Keratinocyte (primary cell): ENCODE data around the gene TMTC4. TPM values are rescaled to one million over a fixed set of nuclear protein-coding genes. Genes with fewer than 3 reads are reported as not detected.

Experiments used
- DNase-seq: peaks from one replicate; pipeline ENCODE4 v3.0.0-alpha.2; 2011; ENCODE audit warnings: low read depth, missing footprints, low spot score
- FAIRE-seq: peaks from 2 replicates; lab custom pipeline; 2011; peaks lifted over from hg19 to GRCh38; lab: Jason Lieb, UNC
- H2AFZ ChIP-seq: 2 replicates; pipeline ENCODE4 v1.6.0; 2012; ENCODE audit warnings: low read length, control low read depth, inconsistent platforms; ENCODE audit not compliant: control insufficient read depth
- H3K27ac ChIP-seq: 2 replicates; pipeline ENCODE4 v1.5.1; 2011; ENCODE audit warnings: low read length; ENCODE audit not compliant: control insufficient read depth, insufficient read depth
- H3K27me3 ChIP-seq: 3 replicates; pipeline ENCODE4 v1.6.0; 2011; ENCODE audit warnings: low read length; ENCODE audit not compliant: control insufficient read depth, insufficient read depth; ENCODE audit errors: extremely low read depth
- H3K36me3 ChIP-seq, 2 experiments: 2 replicates in 1 of 2; 3 replicates in 1 of 2; pipeline ENCODE4 v1.5.1; 2011; ENCODE audit warnings: low read length in 2 of 2, mild to moderate bottlenecking in 1 of 2; ENCODE audit not compliant: control insufficient read depth in 2 of 2, insufficient read depth in 2 of 2; ENCODE audit errors: extremely low read depth in 1 of 2
- H3K4me1 ChIP-seq: 3 replicates; pipeline ENCODE4 v1.5.1; 2011; ENCODE audit warnings: low read length; ENCODE audit not compliant: control insufficient read depth, insufficient read depth; ENCODE audit errors: extremely low read depth
- H3K4me2 ChIP-seq: 3 replicates; pipeline ENCODE4 v1.6.0; 2011; ENCODE audit warnings: low read depth, low read length; ENCODE audit not compliant: control insufficient read depth, insufficient read depth; ENCODE audit errors: extremely low read depth
- H3K4me3 ChIP-seq, 3 experiments: fragments of 200-600 bp in 1 of 3; sonication (generic) in 1 of 3; 2 replicates in 2 of 3; 3 replicates in 1 of 3; pipeline ENCODE4 v1.5.1; 2011 to 2016; ENCODE audit warnings: low read length in 3 of 3, mild to moderate bottlenecking in 3 of 3, control low read depth in 2 of 3, inconsistent platforms in 1 of 3, low read depth in 1 of 3, mixed read lengths in 1 of 3, mixed run types in 1 of 3, moderate library complexity in 1 of 3; ENCODE audit not compliant: control insufficient read depth in 2 of 3, insufficient read depth in 2 of 3; ENCODE audit errors: extremely low read depth in 1 of 3
- H3K79me2 ChIP-seq: 2 replicates; pipeline ENCODE4 v1.6.0; 2012; ENCODE audit warnings: low read length; ENCODE audit not compliant: control insufficient read depth, insufficient read depth
- H3K9ac ChIP-seq: 3 replicates; pipeline ENCODE4 v1.6.0; 2011; ENCODE audit warnings: low read length; ENCODE audit not compliant: control insufficient read depth, insufficient read depth; ENCODE audit errors: extremely low read depth
- H3K9me1 ChIP-seq: 3 replicates; pipeline ENCODE4 v1.6.0; 2011; ENCODE audit warnings: low read length; ENCODE audit not compliant: control insufficient read depth, insufficient read depth; ENCODE audit errors: extremely low read depth
- H3K9me3 ChIP-seq: 2 replicates; pipeline ENCODE4 v1.5.1; 2012; ENCODE audit warnings: low read depth, low read length; ENCODE audit not compliant: control insufficient read depth
- H4K20me1 ChIP-seq: 3 replicates; pipeline ENCODE4 v1.6.0; 2011; ENCODE audit warnings: low read length; ENCODE audit not compliant: control insufficient read depth, insufficient read depth; ENCODE audit errors: extremely low read depth
- EZH2 ChIP-seq: IDR thresholded peaks from one replicate; pipeline ENCODE4 v1.6.1; 2012; ENCODE audit warnings: inconsistent platforms, mild to moderate bottlenecking, low read length, moderate library complexity
- dilution Hi-C: fragments of 300-500 bp; cut with MboI; formaldehyde crosslinking; loops from one replicate; pipeline ENCODE4 v1.7.0; 2020; ENCODE audit warnings: low sequenced_read_pairs; ENCODE audit not compliant: extremely low pct_ligation_motif_present
- polyA plus RNA-seq, 5 experiments: library from polyadenylated mRNA; depleted of rRNA in 3 of 5; stranded (reverse) in 3 of 5; stranded (forward) in 1 of 5; unstranded in 1 of 5; fragments of >200 nt; gene quantifications; 1 replicate in 1 of 5; 2 replicates in 3 of 5; 3 replicates in 1 of 5; pipeline versions ENCODE4 v1.2.1 to v1.2.3, GENCODE V29; 2011 to 2012; ENCODE audit warnings: missing spikeins in 2 of 5, low read depth in 1 of 5, low replicate concordance in 1 of 5
- TF ChIP-seq, protein P1 (sequence below), 3 experiments: IDR thresholded peaks in 1 of 3; conservative IDR thresholded peaks in 1 of 3; optimal IDR thresholded peaks in 1 of 3; 2 replicates in 2 of 3; 3 replicates in 1 of 3; pipeline versions ENCODE3 to v1.5.1; 2011; ENCODE audit warnings: low read length in 3 of 3, mild to moderate bottlenecking in 3 of 3, moderate library complexity in 2 of 3, control low read depth in 1 of 3, inconsistent platforms in 1 of 3; ENCODE audit not compliant: insufficient read depth in 2 of 3; ENCODE audit errors: extremely low read depth in 1 of 3

The TMTC4 gene
- polyA plus RNA-seq, 1 donor (not counting 4 experiments of a cell fraction or from before 2014, with no cell fraction given) = 6.5 TPM

GRCh38 chr13:100559886-100560285, 114.7 kb downstream of the TMTC4 start:
- no peak for TF ChIP-seq EZH2
- TF ChIP-seq, protein P1, sequence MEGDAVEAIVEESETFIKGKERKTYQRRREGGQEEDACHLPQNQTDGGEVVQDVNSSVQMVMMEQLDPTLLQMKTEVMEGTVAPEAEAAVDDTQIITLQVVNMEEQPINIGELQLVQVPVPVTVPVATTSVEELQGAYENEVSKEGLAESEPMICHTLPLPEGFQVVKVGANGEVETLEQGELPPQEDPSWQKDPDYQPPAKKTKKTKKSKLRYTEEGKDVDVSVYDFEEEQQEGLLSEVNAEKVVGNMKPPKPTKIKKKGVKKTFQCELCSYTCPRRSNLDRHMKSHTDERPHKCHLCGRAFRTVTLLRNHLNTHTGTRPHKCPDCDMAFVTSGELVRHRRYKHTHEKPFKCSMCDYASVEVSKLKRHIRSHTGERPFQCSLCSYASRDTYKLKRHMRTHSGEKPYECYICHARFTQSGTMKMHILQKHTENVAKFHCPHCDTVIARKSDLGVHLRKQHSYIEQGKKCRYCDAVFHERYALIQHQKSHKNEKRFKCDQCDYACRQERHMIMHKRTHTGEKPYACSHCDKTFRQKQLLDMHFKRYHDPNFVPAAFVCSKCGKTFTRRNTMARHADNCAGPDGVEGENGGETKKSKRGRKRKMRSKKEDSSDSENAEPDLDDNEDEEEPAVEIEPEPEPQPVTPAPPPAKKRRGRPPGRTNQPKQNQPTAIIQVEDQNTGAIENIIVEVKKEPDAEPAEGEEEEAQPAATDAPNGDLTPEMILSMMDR (optimal IDR thresholded peaks at IDR 0.05 in 1 of 3, IDR thresholded peaks at IDR 0.05 in 1 of 3, conservative IDR thresholded peaks at IDR 0.05 in 1 of 3; ENCODE audit: extremely low read depth in 1 of 3, insufficient read depth in 2 of 3, low read length in 3 of 3) = no peak
- dilution Hi-C loops = no loop called here
- no peak overlapping the region for H2AFZ ChIP-seq
- no peak for DNase-seq
- no peaks in the 10 kb centered on the region for H3K79me2 ChIP-seq
- H3K9ac ChIP-seq = no peak overlapping the region
- no peaks in the 10 kb centered on the region for H3K9me3 ChIP-seq
- no peak overlapping the region for H3K27ac ChIP-seq
- FAIRE-seq = no peak
- no peak overlapping the region for H3K4me2 ChIP-seq
- H3K27me3 ChIP-seq = no peaks in the 10 kb centered on the region
- H3K36me3 ChIP-seq = no peaks in the 10 kb centered on the region
- H4K20me1 ChIP-seq = no peaks in the 10 kb centered on the region
- no peaks in the 10 kb centered on the region for H3K9me1 ChIP-seq
- H3K4me3 ChIP-seq = no peak overlapping the region
- H3K4me1 ChIP-seq = no peaks in the 10 kb centered on the region

Other genes starting within 250 kb of the TMTC4 start
- 5.6 to 8.2 TPM (median 6.2 TPM) in 3 replicates for gene GGACT, start 86.0 kb downstream of the TMTC4 start, polyA plus RNA-seq